OCI-LY1 (cell line): ENCODE results near the gene TBC1D14.

Experiments
- H2AFZ ChIP-seq: fragments of 200-600 bp; sonication (generic), shearing (Covaris generic); 2 replicates; pipeline ENCODE4 v1.6.0; 2014; ENCODE audit warnings: antibody characterized with exemption, mild to moderate bottlenecking, low read length
- H3F3A ChIP-seq: fragments of 200-600 bp; sonication (generic), shearing (Covaris generic); 2 replicates; pipeline ENCODE4 v1.6.0; 2014; ENCODE audit warnings: mild to moderate bottlenecking, antibody characterized with exemption, low read length, moderate library complexity; ENCODE audit not compliant: insufficient read depth
- H3K27ac ChIP-seq: fragments of 200-600 bp; sonication (generic); 2 replicates; pipeline ENCODE4 v1.5.1; 2014; ENCODE audit warnings: low read length, mixed run types, mild to moderate bottlenecking, low read depth; ENCODE audit not compliant: poor library complexity, severe bottlenecking
- H3K27me3 ChIP-seq: fragments of 200-600 bp; sonication (generic); 2 replicates; pipeline ENCODE4 v1.6.0; 2014; ENCODE audit warnings: antibody characterized with exemption, mild to moderate bottlenecking, low read length, moderate library complexity; ENCODE audit not compliant: insufficient read depth
- H3K36me3 ChIP-seq: fragments of 200-600 bp; sonication (generic); 2 replicates; pipeline ENCODE4 v1.6.1; 2014; ENCODE audit warnings: mild to moderate bottlenecking, antibody characterized with exemption, low read length, moderate library complexity, mixed read lengths; ENCODE audit not compliant: insufficient read depth
- H3K4me1 ChIP-seq: fragments of 200-600 bp; sonication (generic); 2 replicates; pipeline ENCODE4 v1.5.1; 2014; ENCODE audit warnings: mild to moderate bottlenecking, low read length, moderate library complexity; ENCODE audit not compliant: insufficient read depth, severe bottlenecking
- H3K4me2 ChIP-seq: fragments of 200-600 bp; sonication (generic), shearing (Covaris generic); 2 replicates; pipeline ENCODE4 v1.6.1; 2014; ENCODE audit warnings: low read length
- H3K4me3 ChIP-seq: fragments of 200-600 bp; sonication (generic); 2 replicates; pipeline ENCODE4 v1.5.1; 2014; ENCODE audit warnings: low read length, low read depth, mild to moderate bottlenecking, mixed read lengths; ENCODE audit not compliant: poor library complexity, severe bottlenecking
- H3K79me2 ChIP-seq: fragments of 200-600 bp; shearing (Covaris generic); 2 replicates; pipeline ENCODE4 v1.6.1; 2016; ENCODE audit warnings: mixed run types, low read length, mixed read lengths; ENCODE audit not compliant: insufficient read depth
- H3K9ac ChIP-seq: fragments of 200-600 bp; sonication (generic), shearing (Covaris generic); 2 replicates; pipeline ENCODE4 v1.6.1; 2014; ENCODE audit warnings: mild to moderate bottlenecking, low read length, mixed read lengths
- H3K9me2 ChIP-seq: fragments of 200-600 bp; sonication (generic), shearing (Covaris generic); 2 replicates; pipeline ENCODE4 v1.6.1; 2014; ENCODE audit warnings: low read depth, mild to moderate bottlenecking, low read length, mixed read lengths
- H3K9me3 ChIP-seq: fragments of 200-600 bp; shearing (Covaris generic); 2 replicates; pipeline ENCODE4 v1.6.1; 2014; ENCODE audit warnings: low read length, mixed read lengths
- H4K20me1 ChIP-seq: fragments of 200-600 bp; sonication (generic), shearing (Covaris generic); 2 replicates; pipeline ENCODE4 v1.6.0; 2016; ENCODE audit warnings: mild to moderate bottlenecking, low read length; ENCODE audit not compliant: insufficient read depth
- CTCF ChIP-seq: fragments of 200-600 bp; sonication (generic), shearing (Covaris generic); IDR thresholded peaks from 2 replicates; pipeline ENCODE4 v1.5.1; 2017; ENCODE audit warnings: mild to moderate bottlenecking, antibody characterized with exemption, low read length, moderate library complexity, mixed read lengths
- EZH2 ChIP-seq: fragments of 200-600 bp; sonication (generic), shearing (Covaris generic); IDR thresholded peaks from 2 replicates; pipeline ENCODE4 v1.8.0; 2017; ENCODE audit warnings: borderline replicate concordance, mixed run types, mild to moderate bottlenecking, antibody characterized with exemption, low read length, moderate library complexity, mixed read lengths

Gene TBC1D14

GRCh38 chr4:6986781-6987587, 77.4 kb downstream of the TBC1D14 start:
- Histone ChIP-seq H2AFZ (no peak overlapping the region), H3K79me2 (peaks cover 14% of the 10 kb centered on the region; the same call in 1 of the 2 replicates), H3K36me3 (no peaks in the 10 kb centered on the region), H3K9me2 (no peaks in the 10 kb centered on the region), H3K9me3 (no peaks in the 10 kb centered on the region), H3K4me1 (peaks cover 54% of the 10 kb centered on the region), H4K20me1 (no peaks in the 10 kb centered on the region), H3K27ac (peak overlapping the region; percentile 59), H3F3A (no peaks in the 10 kb centered on the region), H3K9ac (peak overlapping the region; percentile 86), H3K4me2 (peak overlapping the region; percentile 98), H3K27me3 (no peaks in the 10 kb centered on the region), H3K4me3 (peak overlapping the region; percentile 92)
- TF ChIP-seq CTCF = no peak
- TF ChIP-seq EZH2 = no peak

GRCh38 chr4:6987588-6987961, 77.9 kb downstream of the TBC1D14 start:
- Histone ChIP-seq H3K9ac (peak overlapping the region; percentile 86), H3K79me2 (peaks cover 14% of the 10 kb centered on the region; the same call in 1 of the 2 replicates), H3F3A (no peaks in the 10 kb centered on the region), H2AFZ (no peak overlapping the region), H3K9me3 (no peaks in the 10 kb centered on the region), H3K27ac (no peak overlapping the region), H3K9me2 (no peaks in the 10 kb centered on the region), H3K36me3 (no peaks in the 10 kb centered on the region), H3K4me1 (peaks cover 59% of the 10 kb centered on the region), H3K27me3 (no peaks in the 10 kb centered on the region), H3K4me2 (peak overlapping the region; percentile 98), H4K20me1 (no peaks in the 10 kb centered on the region), H3K4me3 (peak overlapping the region; percentile 92)
- TF ChIP-seq CTCF = no peak
- no peak for TF ChIP-seq EZH2

GRCh38 chr4:6988016-6988715, 78.5 kb downstream of the TBC1D14 start:
- Histone ChIP-seq H3K4me2 (peak overlapping the region; percentile 98), H3K9me3 (no peaks in the 10 kb centered on the region), H3F3A (no peaks in the 10 kb centered on the region), H4K20me1 (no peaks in the 10 kb centered on the region), H3K9ac (peak overlapping the region; percentile 86), H3K27ac (no peak overlapping the region), H3K36me3 (no peaks in the 10 kb centered on the region), H3K27me3 (no peaks in the 10 kb centered on the region), H2AFZ (no peak overlapping the region), H3K4me3 (peak overlapping the region; percentile 92), H3K9me2 (no peaks in the 10 kb centered on the region), H3K79me2 (peaks cover 14% of the 10 kb centered on the region; the same call in 1 of the 2 replicates), H3K4me1 (peaks cover 61% of the 10 kb centered on the region)
- no peak for TF ChIP-seq CTCF
- no peak for TF ChIP-seq EZH2
